Tibial artery (tissue), 4 donors: ENCODE results near the gene GALNS.

Experiments
- DNase-seq, 2 donors: peaks; one replicate each; pipeline ENCODE4 v3.0.0-alpha.2; 2019
- H3K27ac ChIP-seq, 2 donors: fragments of 200-600 bp; sonication (generic) in 1 of 2; 1 replicate in 1 of 2; 2 replicates in 1 of 2; pipeline ENCODE4 v1.5.1; 2018 to 2019; ENCODE audit warnings: mild to moderate bottlenecking in 1 of 2
- H3K27me3 ChIP-seq, 2 donors: fragments of 200-600 bp; sonication (generic) in 1 of 2; one replicate each; pipeline versions ENCODE4 v1.5.1 to v1.6.0; 2016 to 2019
- H3K36me3 ChIP-seq, 3 donors: fragments of 200-600 bp; sonication (generic) in 2 of 3; one replicate each; pipeline ENCODE4 v1.5.1; 2016 to 2019; ENCODE audit warnings: mild to moderate bottlenecking in 2 of 3
- H3K4me1 ChIP-seq, 4 donors: fragments of 200-600 bp; sonication (generic) in 2 of 4; 1 replicate in 3 of 4; 2 replicates in 1 of 4; pipeline ENCODE4 v1.5.1; 2016 to 2019
- H3K4me3 ChIP-seq, 2 donors: fragments of 200-600 bp; sonication (generic) in 1 of 2; 1 replicate in 1 of 2; 2 replicates in 1 of 2; pipeline ENCODE4 v1.5.1; 2018 to 2019; ENCODE audit warnings: mild to moderate bottlenecking in 2 of 2
- H3K9me3 ChIP-seq, 3 donors: fragments of 200-600 bp; sonication (generic) in 1 of 3; one replicate each; pipeline ENCODE4 v1.5.1; 2016 to 2019
- intact Hi-C: fragments of 100-400 bp; cut with DNase I; formaldehyde crosslinking; loops from one replicate; pipeline ENCODE4 v1.15.0; 2023; ENCODE audit warnings: low total_unique reads
- TF ChIP-seq, protein P1 (sequence below), 2 experiments: fragments of 200-600 bp in 1 of 2; fragments of 450-650 bp in 1 of 2; IDR thresholded peaks; one replicate each; pipeline ENCODE4 v1.5.1; 2017 to 2019; ENCODE audit warnings: antibody characterized with exemption in 2 of 2, mild to moderate bottlenecking in 1 of 2, moderate library complexity in 1 of 2

GALNS gene

GRCh38 chr16:88811769-88812512 is 44.8 kb downstream of the GALNS start, which contains the start of gene APRT:
Gene APRT, minus strand, starts transcription at chr16:88811928. Its CDS starts 29 bp downstream, at chr16:88811899.
- TF ChIP-seq, protein P1, sequence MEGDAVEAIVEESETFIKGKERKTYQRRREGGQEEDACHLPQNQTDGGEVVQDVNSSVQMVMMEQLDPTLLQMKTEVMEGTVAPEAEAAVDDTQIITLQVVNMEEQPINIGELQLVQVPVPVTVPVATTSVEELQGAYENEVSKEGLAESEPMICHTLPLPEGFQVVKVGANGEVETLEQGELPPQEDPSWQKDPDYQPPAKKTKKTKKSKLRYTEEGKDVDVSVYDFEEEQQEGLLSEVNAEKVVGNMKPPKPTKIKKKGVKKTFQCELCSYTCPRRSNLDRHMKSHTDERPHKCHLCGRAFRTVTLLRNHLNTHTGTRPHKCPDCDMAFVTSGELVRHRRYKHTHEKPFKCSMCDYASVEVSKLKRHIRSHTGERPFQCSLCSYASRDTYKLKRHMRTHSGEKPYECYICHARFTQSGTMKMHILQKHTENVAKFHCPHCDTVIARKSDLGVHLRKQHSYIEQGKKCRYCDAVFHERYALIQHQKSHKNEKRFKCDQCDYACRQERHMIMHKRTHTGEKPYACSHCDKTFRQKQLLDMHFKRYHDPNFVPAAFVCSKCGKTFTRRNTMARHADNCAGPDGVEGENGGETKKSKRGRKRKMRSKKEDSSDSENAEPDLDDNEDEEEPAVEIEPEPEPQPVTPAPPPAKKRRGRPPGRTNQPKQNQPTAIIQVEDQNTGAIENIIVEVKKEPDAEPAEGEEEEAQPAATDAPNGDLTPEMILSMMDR (IDR thresholded peaks at IDR 0.05): peak in 1 of 2 experiments; percentile 20
- H3K36me3 ChIP-seq: peaks cover 0 to 32% (median 13%) of the 10 kb centered on the region in 3 donors
- intact Hi-C loops: loop anchor here (10.0 kb wide), 1 partner anchor 237 kb away; the partner anchor contains the start of gene ZC3H18

DNA sequence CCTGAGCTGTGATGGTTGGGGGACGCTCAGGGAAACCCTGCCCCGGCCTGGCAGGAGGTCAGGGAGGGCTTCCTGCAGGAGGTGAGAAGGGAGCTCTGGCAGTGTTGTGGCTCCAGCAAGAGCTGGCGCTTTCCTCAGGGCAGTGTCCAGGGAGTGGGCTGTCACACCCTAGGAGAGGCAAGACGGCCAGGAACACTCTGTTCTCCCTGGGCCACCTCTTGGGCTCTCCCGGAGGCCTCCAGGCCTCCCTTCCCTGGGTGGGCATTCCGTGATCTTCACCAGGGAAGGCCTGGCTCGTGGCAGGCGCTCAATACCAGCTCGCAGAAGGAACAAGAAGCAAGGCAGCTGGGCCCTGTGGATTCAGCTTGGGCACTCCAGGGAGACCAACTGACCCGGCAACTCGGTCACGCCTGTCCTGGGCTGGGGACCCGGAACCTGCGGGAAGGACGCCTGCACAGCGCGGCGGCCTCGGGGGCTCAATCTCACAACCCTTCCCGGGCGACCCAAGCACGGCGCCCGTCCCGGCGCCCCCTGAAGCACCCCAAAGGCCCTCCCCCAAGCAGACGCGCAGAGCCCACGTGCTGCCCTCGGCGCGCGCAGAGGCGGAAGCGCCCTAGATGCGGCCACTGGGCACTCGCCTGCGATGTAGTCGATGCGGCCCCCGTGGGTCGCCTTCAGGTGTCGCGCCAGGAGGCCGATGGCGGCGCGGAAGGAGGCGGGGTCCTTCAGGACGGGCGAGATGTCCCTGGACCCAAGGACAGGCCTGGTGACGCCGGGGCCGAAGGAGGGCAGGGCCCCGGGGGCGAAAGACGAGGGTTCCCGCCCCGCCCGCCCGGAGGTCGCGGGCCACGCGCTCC is 45.6 kb downstream of the GALNS start:
- Histone ChIP-seq H3K36me3 (peaks cover 0 to 32% (median 13%) of the 10 kb centered on the region in 3 donors), H3K27me3 (no peaks in the 10 kb centered on the region), H3K4me1 (peaks cover 0 to 33% (median 26%) of the 10 kb centered on the region in 4 donors), H3K9me3 (no peaks in the 10 kb centered on the region), H3K4me3 (peak overlapping the region; percentile 77 to 93), H3K27ac (peak overlapping the region; percentile 90 to 91)
- TF ChIP-seq, protein P1 (IDR thresholded peaks at IDR 0.05): no peak
- intact Hi-C loops: loop anchor here (10.0 kb wide), 1 partner anchor 236 kb away; the partner anchor contains the start of gene ZC3H18
- DNase-seq: peak; percentile 84 to 91

More at GRCh38 chr16:88811769-88812512, 44.8 kb downstream of the GALNS start, which contains the start of gene APRT:
- Histone ChIP-seq H3K4me3 (peak within 1 kb of the TSS; percentile 77 to 93), H3K4me1 (peaks cover 0 to 33% (median 26%) of the 10 kb centered on the region in 4 donors), H3K27ac (peak within 1 kb of the TSS; percentile 90 to 91), H3K27me3 (no peaks in the 10 kb centered on the region), H3K9me3 (no peaks in the 10 kb centered on the region)
- DNase-seq: peak; percentile 90 to 97

DNA sequence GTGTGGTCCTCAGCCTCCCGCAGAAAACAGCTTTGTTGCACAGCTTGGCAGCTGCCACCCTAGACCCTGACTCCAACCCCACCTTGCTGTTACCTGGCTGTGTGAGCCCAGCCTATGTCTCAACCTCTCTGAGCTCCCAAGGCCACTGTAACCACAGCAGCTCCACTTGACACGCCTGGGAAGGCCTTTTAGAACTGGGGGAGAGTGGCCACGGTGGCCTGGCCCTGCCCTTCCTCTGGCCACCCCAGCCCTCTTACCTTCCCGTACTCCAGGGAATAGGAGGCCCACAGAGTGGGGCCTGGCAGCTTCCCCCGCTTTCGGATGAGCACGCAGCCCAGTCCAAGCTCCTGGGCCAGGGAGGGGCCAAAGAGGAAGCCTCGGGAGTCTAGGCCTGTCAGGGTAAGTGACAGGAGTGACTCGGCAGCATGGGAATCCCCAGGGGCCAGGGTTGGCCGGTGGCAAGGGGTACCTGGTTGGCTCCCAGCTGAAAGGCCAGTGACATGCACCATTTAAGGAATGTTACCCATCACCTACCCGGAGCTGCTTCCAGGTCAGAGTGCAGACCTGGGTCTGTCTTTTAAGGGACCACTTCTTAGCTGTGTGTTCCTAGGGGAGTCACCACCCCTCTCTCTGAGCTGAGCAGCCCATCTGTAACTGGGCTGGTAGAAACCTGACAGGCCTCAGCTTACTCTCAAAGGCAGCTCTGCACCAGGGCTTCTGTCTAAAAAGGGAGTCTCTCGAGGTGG is 46.4 kb downstream of the GALNS start:
- TF ChIP-seq, protein P1 (IDR thresholded peaks at IDR 0.05): no peak
- peak overlapping the region; percentile 90 to 91 for H3K27ac ChIP-seq
- no peaks in the 10 kb centered on the region for H3K27me3 ChIP-seq
- H3K4me1 ChIP-seq: peaks cover 0 to 33% (median 26%) of the 10 kb centered on the region in 4 donors
- H3K36me3 ChIP-seq: peaks cover 0 to 32% (median 13%) of the 10 kb centered on the region in 3 donors
- intact Hi-C loops: loop anchor here (10.0 kb wide), 1 partner anchor 236 kb away; the partner anchor contains the start of gene ZC3H18
- no peaks in the 10 kb centered on the region for H3K9me3 ChIP-seq
- peak in 1 of 2 donors; percentile 68 for DNase-seq
- peak overlapping the region; percentile 77 to 93 for H3K4me3 ChIP-seq

DNA sequence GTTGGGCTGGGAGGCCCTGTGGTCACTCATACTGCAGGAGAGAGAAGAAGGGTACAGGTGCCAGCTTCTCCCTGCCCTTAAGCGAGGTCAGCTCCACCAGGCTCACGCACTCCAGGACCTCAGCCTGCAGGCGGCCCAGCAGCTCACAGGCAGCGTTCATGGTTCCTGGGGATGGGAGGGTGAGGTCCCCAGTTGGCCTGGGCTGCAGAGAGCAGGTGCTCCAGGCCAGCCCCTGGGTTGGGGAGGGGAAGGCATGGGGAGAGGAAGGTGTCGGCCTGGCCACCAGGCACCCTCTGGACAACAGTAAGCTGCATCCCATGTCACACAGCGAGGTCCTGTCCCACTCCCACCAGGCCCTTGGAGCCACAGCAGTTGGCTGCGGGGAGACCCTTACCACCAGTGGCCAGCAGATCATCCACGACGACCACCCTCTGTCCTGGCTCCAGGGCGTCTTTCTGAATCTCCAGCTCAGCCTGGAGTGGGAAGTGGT is 47.0 kb downstream of the GALNS start:
- DNase-seq: peak in 1 of 2 donors; percentile 66
- H3K27me3 ChIP-seq: no peaks in the 10 kb centered on the region
- TF ChIP-seq, protein P1 (IDR thresholded peaks at IDR 0.05): no peak
- H3K4me1 ChIP-seq: peaks cover 0 to 35% (median 27%) of the 10 kb centered on the region in 4 donors
- intact Hi-C loops: loop anchor here (10.0 kb wide), 1 partner anchor 235 kb away; the partner anchor contains the start of gene ZC3H18
- no peak overlapping the region for H3K4me3 ChIP-seq
- H3K9me3 ChIP-seq: no peaks in the 10 kb centered on the region
- peaks cover 0 to 32% (median 13%) of the 10 kb centered on the region in 3 donors for H3K36me3 ChIP-seq
- H3K27ac ChIP-seq: peak overlapping the region; percentile 90 to 91
